ENCODE results near the gene B4GALT1. TPM values are rescaled to one million over a fixed set of nuclear protein-coding genes. Genes with fewer than 3 reads are reported as not detected.
A peak's percentile ranks its signal among the peaks of the same experiment; 100 is the strongest.

The B4GALT1 gene
- total RNA-seq, 1 donor from 2014 or later: 21.3 TPM

- H3K4me3 ChIP-seq (ENCODE audit: low read depth, low read length): no peak overlapping the region
- H3K36me3 ChIP-seq (ENCODE audit: control insufficient read depth, insufficient read depth, low read length): no peaks in the 10 kb centered on the region
- DNase-seq (ENCODE audit: low read depth): no peak
- FAIRE-seq: no peak
- TF ChIP-seq, protein P1, sequence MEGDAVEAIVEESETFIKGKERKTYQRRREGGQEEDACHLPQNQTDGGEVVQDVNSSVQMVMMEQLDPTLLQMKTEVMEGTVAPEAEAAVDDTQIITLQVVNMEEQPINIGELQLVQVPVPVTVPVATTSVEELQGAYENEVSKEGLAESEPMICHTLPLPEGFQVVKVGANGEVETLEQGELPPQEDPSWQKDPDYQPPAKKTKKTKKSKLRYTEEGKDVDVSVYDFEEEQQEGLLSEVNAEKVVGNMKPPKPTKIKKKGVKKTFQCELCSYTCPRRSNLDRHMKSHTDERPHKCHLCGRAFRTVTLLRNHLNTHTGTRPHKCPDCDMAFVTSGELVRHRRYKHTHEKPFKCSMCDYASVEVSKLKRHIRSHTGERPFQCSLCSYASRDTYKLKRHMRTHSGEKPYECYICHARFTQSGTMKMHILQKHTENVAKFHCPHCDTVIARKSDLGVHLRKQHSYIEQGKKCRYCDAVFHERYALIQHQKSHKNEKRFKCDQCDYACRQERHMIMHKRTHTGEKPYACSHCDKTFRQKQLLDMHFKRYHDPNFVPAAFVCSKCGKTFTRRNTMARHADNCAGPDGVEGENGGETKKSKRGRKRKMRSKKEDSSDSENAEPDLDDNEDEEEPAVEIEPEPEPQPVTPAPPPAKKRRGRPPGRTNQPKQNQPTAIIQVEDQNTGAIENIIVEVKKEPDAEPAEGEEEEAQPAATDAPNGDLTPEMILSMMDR (IDR thresholded peaks at IDR 0.05; ENCODE audit: insufficient read depth, low read length, severe bottlenecking): no peak
- no peaks in the 10 kb centered on the region for H3K27me3 ChIP-seq (ENCODE audit: control insufficient read depth, insufficient read depth, low read length)
Observed at GRCh38 chr9:33202018-33202417, 34.9 kb upstream of the B4GALT1 start.

GRCh38 chr9:33198165-33198564 lies 31.0 kb upstream of the B4GALT1 start:
- DNase-seq (ENCODE audit: low read depth): no peak
- H3K36me3 ChIP-seq (ENCODE audit: control insufficient read depth, insufficient read depth, low read length): no peaks in the 10 kb centered on the region
- TF ChIP-seq, protein P1 (IDR thresholded peaks at IDR 0.05; ENCODE audit: insufficient read depth, low read length, severe bottlenecking): no peak
- no peaks in the 10 kb centered on the region for H3K27me3 ChIP-seq (ENCODE audit: control insufficient read depth, insufficient read depth, low read length)
- no peak overlapping the region for H3K4me3 ChIP-seq (ENCODE audit: low read depth, low read length)
- FAIRE-seq: no peak

GRCh38 chr9:33197279-33198152 lies 30.4 kb upstream of the B4GALT1 start:
- Histone ChIP-seq H3K36me3 (ENCODE audit: control insufficient read depth, insufficient read depth, low read length) (no peaks in the 10 kb centered on the region), H3K4me3 (ENCODE audit: low read depth, low read length) (no peak overlapping the region), H3K27me3 (ENCODE audit: control insufficient read depth, insufficient read depth, low read length) (no peaks in the 10 kb centered on the region)
- no peak for FAIRE-seq
- TF ChIP-seq, protein P1 (IDR thresholded peaks at IDR 0.05; ENCODE audit: insufficient read depth, low read length, severe bottlenecking): no peak
- no peak for DNase-seq (ENCODE audit: low read depth)

DNA sequence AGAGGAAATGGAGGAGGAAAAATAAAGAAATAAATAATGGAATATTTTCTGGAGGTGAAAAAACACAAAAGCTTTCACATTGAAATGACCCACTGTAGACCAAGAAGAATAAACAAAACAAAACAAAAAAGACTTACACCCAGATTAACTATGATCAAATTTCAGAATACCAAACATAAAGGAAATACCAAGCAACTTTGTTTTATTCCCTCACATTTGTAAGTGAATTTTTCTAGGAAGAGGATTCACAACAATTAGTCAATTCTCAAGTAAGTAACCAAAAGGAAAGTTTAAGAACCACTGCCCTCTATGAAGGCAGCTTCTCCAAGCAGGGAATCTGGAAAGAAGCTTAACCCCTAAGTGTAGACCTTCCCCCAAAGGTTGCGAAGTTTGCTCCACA lies 29.6 kb upstream of the B4GALT1 start:
- TF ChIP-seq, protein P1 (IDR thresholded peaks at IDR 0.05; ENCODE audit: insufficient read depth, low read length, severe bottlenecking): no peak
- DNase-seq (ENCODE audit: low read depth) (no peak), FAIRE-seq (no peak)
- Histone ChIP-seq H3K4me3 (ENCODE audit: low read depth, low read length) (no peak overlapping the region), H3K27me3 (ENCODE audit: control insufficient read depth, insufficient read depth, low read length) (no peaks in the 10 kb centered on the region), H3K36me3 (ENCODE audit: control insufficient read depth, insufficient read depth, low read length) (no peaks in the 10 kb centered on the region)

DNA sequence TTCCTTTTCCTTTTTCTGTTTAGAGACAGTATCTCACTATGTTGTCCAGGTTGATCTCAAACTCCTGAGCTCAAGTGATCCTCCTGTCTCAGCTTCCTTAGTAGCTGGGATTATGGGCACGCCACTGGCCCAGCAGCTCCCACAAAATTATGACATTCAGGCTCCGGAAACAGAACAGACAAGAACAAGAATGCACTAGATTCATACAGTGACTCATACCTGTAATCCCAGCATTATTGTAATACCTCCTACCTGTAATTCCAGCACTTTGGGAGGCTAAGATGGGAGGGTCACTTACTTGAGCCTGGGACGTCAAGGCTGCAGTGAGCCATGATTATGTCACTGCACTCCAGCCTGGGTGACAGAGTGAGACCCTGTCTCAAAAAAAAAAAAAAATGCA lies 26.7 kb upstream of the B4GALT1 start:
- Histone ChIP-seq H3K27me3 (ENCODE audit: control insufficient read depth, insufficient read depth, low read length) (no peaks in the 10 kb centered on the region), H3K36me3 (ENCODE audit: control insufficient read depth, insufficient read depth, low read length) (no peaks in the 10 kb centered on the region), H3K4me3 (ENCODE audit: low read depth, low read length) (no peak overlapping the region)
- FAIRE-seq (no peak), DNase-seq (ENCODE audit: low read depth) (peak; percentile 93)
- TF ChIP-seq, protein P1 (IDR thresholded peaks at IDR 0.05; ENCODE audit: insufficient read depth, low read length, severe bottlenecking): no peak
